ENCODE measurements around the gene AP1M2. TPM values are rescaled to one million over a fixed set of nuclear protein-coding genes. Genes with fewer than 3 reads are reported as not detected.

Gene AP1M2
- total RNA-seq, 1 donor from 2014 or later: 4.5 TPM

DNA sequence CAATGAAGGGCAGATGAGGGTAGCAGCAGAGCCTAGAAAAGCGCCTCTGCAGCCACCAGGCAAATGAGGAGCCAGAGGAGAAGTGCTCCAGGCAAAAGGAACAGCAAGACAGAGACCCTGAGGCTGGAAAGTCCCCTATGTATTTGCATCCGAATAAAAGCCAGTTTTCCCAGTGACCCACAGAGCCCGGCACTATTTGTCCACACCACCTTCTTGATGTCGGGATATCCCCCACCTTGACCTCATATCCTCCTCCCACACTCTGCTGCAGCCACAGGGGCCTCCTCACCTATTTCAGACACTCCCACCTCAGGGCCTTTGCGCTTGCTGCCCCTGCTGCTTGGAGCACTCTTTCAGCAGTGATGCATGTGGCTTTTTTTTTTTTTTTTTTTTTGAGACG is 36.8 kb downstream of the AP1M2 start:
- no peak for DNase-seq (ENCODE audit: low read depth)
- Histone ChIP-seq H3K4me3 (ENCODE audit: insufficient read depth, low read depth, low read length) (no peak overlapping the region), H4K20me1 (ENCODE audit: insufficient read depth, low read length) (peaks cover 27% of the 10 kb centered on the region), H3K79me2 (ENCODE audit: insufficient read depth, low read length) (peaks cover 17% of the 10 kb centered on the region), H3K36me3 (ENCODE audit: insufficient read depth, low read length) (peaks cover 8% of the 10 kb centered on the region), H3K9ac (ENCODE audit: low read length) (no peak overlapping the region), H2AFZ (ENCODE audit: low read depth, low read length) (no peak overlapping the region), H3K4me2 (ENCODE audit: low read length) (no peak overlapping the region), H3K4me1 (ENCODE audit: insufficient read depth, low read length) (no peaks in the 10 kb centered on the region), H3K27ac (ENCODE audit: low read depth, low read length) (no peak overlapping the region), H3K27me3 (ENCODE audit: insufficient read depth, low read length) (no peaks in the 10 kb centered on the region), H3K9me3 (ENCODE audit: insufficient read depth, low read depth, low read length) (no peaks in the 10 kb centered on the region)
- no peak overlapping the region for H3K27ac Mint-ChIP-seq (ENCODE audit: unreplicated experiment)
- no peak for FAIRE-seq
- no peaks in the 10 kb centered on the region for H3K9me3 Mint-ChIP-seq (ENCODE audit: unreplicated experiment)
- H3K36me3 Mint-ChIP-seq (ENCODE audit: low read depth, unreplicated experiment): peaks cover 19% of the 10 kb centered on the region
- no peaks in the 10 kb centered on the region for H3K27me3 Mint-ChIP-seq (ENCODE audit: low read depth, unreplicated experiment)
- no peak for TF ChIP-seq EZH2 (IDR thresholded peaks at IDR 0.05; ENCODE audit: insufficient read depth, low read length)
- TF ChIP-seq, protein P1, sequence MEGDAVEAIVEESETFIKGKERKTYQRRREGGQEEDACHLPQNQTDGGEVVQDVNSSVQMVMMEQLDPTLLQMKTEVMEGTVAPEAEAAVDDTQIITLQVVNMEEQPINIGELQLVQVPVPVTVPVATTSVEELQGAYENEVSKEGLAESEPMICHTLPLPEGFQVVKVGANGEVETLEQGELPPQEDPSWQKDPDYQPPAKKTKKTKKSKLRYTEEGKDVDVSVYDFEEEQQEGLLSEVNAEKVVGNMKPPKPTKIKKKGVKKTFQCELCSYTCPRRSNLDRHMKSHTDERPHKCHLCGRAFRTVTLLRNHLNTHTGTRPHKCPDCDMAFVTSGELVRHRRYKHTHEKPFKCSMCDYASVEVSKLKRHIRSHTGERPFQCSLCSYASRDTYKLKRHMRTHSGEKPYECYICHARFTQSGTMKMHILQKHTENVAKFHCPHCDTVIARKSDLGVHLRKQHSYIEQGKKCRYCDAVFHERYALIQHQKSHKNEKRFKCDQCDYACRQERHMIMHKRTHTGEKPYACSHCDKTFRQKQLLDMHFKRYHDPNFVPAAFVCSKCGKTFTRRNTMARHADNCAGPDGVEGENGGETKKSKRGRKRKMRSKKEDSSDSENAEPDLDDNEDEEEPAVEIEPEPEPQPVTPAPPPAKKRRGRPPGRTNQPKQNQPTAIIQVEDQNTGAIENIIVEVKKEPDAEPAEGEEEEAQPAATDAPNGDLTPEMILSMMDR (IDR thresholded peaks at IDR 0.05; ENCODE audit: insufficient read depth, low read depth, low read length): no peak
- no peaks in the 10 kb centered on the region for H3K4me1 Mint-ChIP-seq (ENCODE audit: low read depth, unreplicated experiment)
- no peak overlapping the region for H3K4me3 Mint-ChIP-seq (ENCODE audit: unreplicated experiment)

DNA sequence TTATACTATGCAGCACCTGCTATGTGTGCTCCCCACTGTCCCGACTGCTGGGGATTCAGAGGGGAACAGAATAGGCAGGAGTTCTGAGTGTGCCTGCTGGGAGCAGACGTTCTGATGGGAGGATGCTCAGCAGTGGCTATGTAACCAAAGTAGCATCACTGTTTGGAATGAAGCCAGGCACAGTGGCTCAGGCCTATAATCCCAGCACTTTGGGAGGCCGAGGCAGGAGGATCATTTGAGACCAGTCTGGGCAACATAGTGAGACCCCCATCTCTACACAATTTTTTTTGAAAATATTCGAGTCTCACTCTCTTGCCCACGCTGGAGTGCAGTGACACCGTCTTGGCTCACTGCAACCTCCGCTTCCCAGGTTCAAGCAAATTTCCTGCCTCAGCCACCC is 37.4 kb downstream of the AP1M2 start:
- Histone ChIP-seq H3K27me3 (ENCODE audit: insufficient read depth, low read length) (no peaks in the 10 kb centered on the region), H3K4me3 (ENCODE audit: insufficient read depth, low read depth, low read length) (no peak overlapping the region), H3K27ac (ENCODE audit: low read depth, low read length) (no peak overlapping the region), H3K9ac (ENCODE audit: low read length) (no peak overlapping the region), H4K20me1 (ENCODE audit: insufficient read depth, low read length) (peaks cover 29% of the 10 kb centered on the region), H3K36me3 (ENCODE audit: insufficient read depth, low read length) (peaks cover 6% of the 10 kb centered on the region), H3K4me2 (ENCODE audit: low read length) (no peak overlapping the region), H3K79me2 (ENCODE audit: insufficient read depth, low read length) (peaks cover 23% of the 10 kb centered on the region), H3K4me1 (ENCODE audit: insufficient read depth, low read length) (peaks cover 3% of the 10 kb centered on the region), H2AFZ (ENCODE audit: low read depth, low read length) (no peak overlapping the region), H3K9me3 (ENCODE audit: insufficient read depth, low read depth, low read length) (no peaks in the 10 kb centered on the region)
- Mint-ChIP-seq H3K27ac (ENCODE audit: unreplicated experiment) (no peak overlapping the region), H3K4me3 (ENCODE audit: unreplicated experiment) (no peak overlapping the region), H3K36me3 (ENCODE audit: low read depth, unreplicated experiment) (peaks cover 19% of the 10 kb centered on the region), H3K4me1 (ENCODE audit: low read depth, unreplicated experiment) (no peaks in the 10 kb centered on the region), H3K9me3 (ENCODE audit: unreplicated experiment) (no peaks in the 10 kb centered on the region), H3K27me3 (ENCODE audit: low read depth, unreplicated experiment) (no peaks in the 10 kb centered on the region)
- no peak for DNase-seq (ENCODE audit: low read depth)
- no peak for TF ChIP-seq EZH2 (IDR thresholded peaks at IDR 0.05; ENCODE audit: insufficient read depth, low read length)
- TF ChIP-seq, protein P1 (IDR thresholded peaks at IDR 0.05; ENCODE audit: insufficient read depth, low read depth, low read length): no peak
- no peak for FAIRE-seq

DNA sequence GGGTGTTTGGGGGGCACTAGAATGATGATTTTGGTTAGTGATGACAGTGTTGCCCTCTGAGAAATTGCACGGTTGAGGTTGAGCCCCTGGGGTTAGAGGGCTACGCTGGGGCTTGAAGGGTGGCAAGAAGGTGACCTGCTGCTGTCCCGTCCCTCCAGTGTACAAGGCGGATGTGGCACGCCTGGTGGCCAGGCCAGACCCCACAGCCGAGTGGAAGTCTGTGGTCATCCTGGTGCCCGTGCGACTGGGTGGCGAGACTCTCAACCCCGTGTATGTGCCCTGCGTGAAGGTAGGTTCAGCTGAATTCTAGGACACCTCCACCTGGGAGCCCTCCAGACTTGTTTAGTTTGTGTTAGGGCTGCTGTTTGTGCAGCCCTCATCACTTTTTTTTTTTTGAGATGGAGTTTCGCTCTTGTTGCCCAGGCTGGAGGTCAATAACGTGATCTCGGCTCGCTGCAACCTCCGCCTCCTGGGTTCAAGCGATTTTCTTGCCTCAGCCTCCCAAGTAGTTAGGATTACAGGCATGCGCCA is 38.3 kb downstream of the AP1M2 start:
- DNase-seq (ENCODE audit: low read depth) (no peak), FAIRE-seq (no peak)
- Histone ChIP-seq H3K27ac (ENCODE audit: low read depth, low read length) (no peak overlapping the region), H4K20me1 (ENCODE audit: insufficient read depth, low read length) (peaks cover 33% of the 10 kb centered on the region), H3K36me3 (ENCODE audit: insufficient read depth, low read length) (peaks cover 6% of the 10 kb centered on the region), H3K9me3 (ENCODE audit: insufficient read depth, low read depth, low read length) (no peaks in the 10 kb centered on the region), H3K4me2 (ENCODE audit: low read length) (no peak overlapping the region), H3K79me2 (ENCODE audit: insufficient read depth, low read length) (peaks cover 32% of the 10 kb centered on the region), H3K27me3 (ENCODE audit: insufficient read depth, low read length) (no peaks in the 10 kb centered on the region), H2AFZ (ENCODE audit: low read depth, low read length) (no peak overlapping the region), H3K9ac (ENCODE audit: low read length) (no peak overlapping the region), H3K4me3 (ENCODE audit: insufficient read depth, low read depth, low read length) (no peak overlapping the region), H3K4me1 (ENCODE audit: insufficient read depth, low read length) (peaks cover 6% of the 10 kb centered on the region)
- no peaks in the 10 kb centered on the region for H3K4me1 Mint-ChIP-seq (ENCODE audit: low read depth, unreplicated experiment)
- no peak overlapping the region for H3K27ac Mint-ChIP-seq (ENCODE audit: unreplicated experiment)
- peaks cover 19% of the 10 kb centered on the region for H3K36me3 Mint-ChIP-seq (ENCODE audit: low read depth, unreplicated experiment)
- no peaks in the 10 kb centered on the region for H3K9me3 Mint-ChIP-seq (ENCODE audit: unreplicated experiment)
- no peak for TF ChIP-seq EZH2 (IDR thresholded peaks at IDR 0.05; ENCODE audit: insufficient read depth, low read length)
- TF ChIP-seq, protein P1 (IDR thresholded peaks at IDR 0.05; ENCODE audit: insufficient read depth, low read depth, low read length): no peak
- H3K4me3 Mint-ChIP-seq (ENCODE audit: unreplicated experiment): no peak overlapping the region
- H3K27me3 Mint-ChIP-seq (ENCODE audit: low read depth, unreplicated experiment): no peaks in the 10 kb centered on the region
